Smooth muscle cell (in vitro differentiated cells): ENCODE data around the gene TARS3. TPM values are rescaled to one million over a fixed set of nuclear protein-coding genes. Genes with fewer than 3 reads are reported as not detected.
A peak's percentile ranks its signal among the peaks of the same experiment; 100 is the strongest.
"Not testable (repeated sequence)": the region's sequence is repeated elsewhere in the genome, so short reads cannot be mapped to it uniquely, and the experiment has no call there.

ENCODE experiments used
- DNase-seq: peaks from one replicate; lab custom pipeline; 2025; ENCODE audit not compliant: unreplicated experiment; lab: John Stamatoyannopoulos, UW
- H2AFZ ChIP-seq: fragments of 200-600 bp; sonication (generic); 2 replicates; pipeline ENCODE4 v1.6.0; 2016; ENCODE audit warnings: antibody characterized with exemption, low read depth, mild to moderate bottlenecking
- H3F3A ChIP-seq: fragments of 200-600 bp; sonication (generic); 2 replicates; pipeline ENCODE4 v1.6.0; 2017; ENCODE audit warnings: antibody characterized with exemption, low read depth
- H3K27ac ChIP-seq: fragments of 200-600 bp; sonication (generic); 2 replicates; pipeline ENCODE4 v1.5.1; 2016; ENCODE audit warnings: low read depth, mild to moderate bottlenecking
- H3K27me3 ChIP-seq: fragments of 200-600 bp; sonication (generic); 2 replicates; pipeline ENCODE4 v1.6.1; 2016; ENCODE audit warnings: low read depth, mild to moderate bottlenecking
- H3K36me3 ChIP-seq: fragments of 200-600 bp; sonication (generic); 2 replicates; pipeline ENCODE4 v1.5.1; 2016; ENCODE audit warnings: low read depth
- H3K4me1 ChIP-seq: fragments of 200-600 bp; sonication (generic); 2 replicates; pipeline ENCODE4 v1.5.1; 2016; ENCODE audit warnings: low read depth
- H3K4me2 ChIP-seq: fragments of 200-600 bp; sonication (generic); 2 replicates; pipeline ENCODE4 v1.6.0; 2016; ENCODE audit warnings: mild to moderate bottlenecking
- H3K4me3 ChIP-seq: fragments of 200-600 bp; sonication (generic); 2 replicates; pipeline ENCODE4 v1.5.1; 2016; ENCODE audit warnings: mild to moderate bottlenecking
- H3K79me2 ChIP-seq: fragments of 200-600 bp; sonication (generic); 2 replicates; pipeline ENCODE4 v1.6.0; 2016; ENCODE audit warnings: low read depth, mild to moderate bottlenecking
- H3K9ac ChIP-seq: fragments of 200-600 bp; sonication (generic); 2 replicates; pipeline ENCODE4 v1.6.0; 2016; ENCODE audit warnings: low read depth
- H3K9me3 ChIP-seq: fragments of 200-600 bp; sonication (generic); replicated peaks from 2 replicates; pipeline ENCODE4 v1.5.1; 2016; ENCODE audit warnings: low read depth
- H4K20me1 ChIP-seq: fragments of 200-600 bp; sonication (generic); 2 replicates; pipeline ENCODE4 v1.6.0; 2016; ENCODE audit warnings: low read depth
- WGBS: methylation state at CpG from one replicate; pipeline ENCODE4 v1.1.7; 2016; ENCODE audit warnings: low lambda C conversion rate; 5-methylcytosine and 5-hydroxymethylcytosine counted together
- polyA plus RNA-seq: library from polyadenylated mRNA; unstranded; fragments of >200 nt; fragmentation: Nextera tagmentation; extraction: Ambion mirVana; gene quantifications from 2 replicates; pipeline ENCODE4 v1.2.1, GENCODE V29; 2016
- total RNA-seq: library from RNA; depleted of rRNA; stranded (reverse); fragments of >200 nt; gene quantifications from 2 replicates; pipeline ENCODE4 v1.2.3, GENCODE V29; 2014
- TF ChIP-seq, protein P1 (sequence below): fragments of 200-600 bp; sonication (generic); IDR thresholded peaks from 2 replicates; pipeline ENCODE4 v1.5.1; 2017; ENCODE audit warnings: borderline replicate concordance, mild to moderate bottlenecking, antibody characterized with exemption; ENCODE audit not compliant: insufficient read depth, poor library complexity, severe bottlenecking

The TARS3 gene
- total and polyA plus RNA-seq, 2 experiments from 2014 or later: 20.0 to 23.0 TPM

DNA sequence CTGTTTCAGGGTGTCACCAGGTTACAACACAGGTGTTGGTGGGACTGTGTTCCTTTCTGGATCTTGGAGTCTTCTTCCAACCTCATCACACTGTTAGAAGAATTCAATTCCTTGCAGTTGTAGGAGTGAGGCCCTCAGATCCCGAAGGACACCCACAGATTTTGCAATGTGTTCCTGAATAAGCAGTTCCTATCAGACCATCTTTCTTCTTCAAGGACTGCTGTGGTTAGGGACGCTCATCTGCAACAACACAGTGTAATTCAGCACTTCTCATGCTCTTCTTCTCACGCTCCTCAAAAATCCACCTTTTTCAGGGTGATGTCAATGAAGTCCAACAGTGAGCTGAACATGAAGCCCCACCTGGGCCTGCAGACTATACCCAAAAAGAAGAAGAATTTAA, 90.9 kb downstream of the TARS3 start:
- H3K79me2 ChIP-seq: no peaks in the 10 kb centered on the region
- no peak overlapping the region for H3K4me2 ChIP-seq
- no peaks in the 10 kb centered on the region for H3F3A ChIP-seq
- no peaks in the 10 kb centered on the region for H4K20me1 ChIP-seq
- no peaks in the 10 kb centered on the region for H3K36me3 ChIP-seq
- no peak overlapping the region for H3K9ac ChIP-seq
- 86% methylated on average over 3 of the region's 3 CpGs for WGBS
- H3K27me3 ChIP-seq: no peaks in the 10 kb centered on the region
- H2AFZ ChIP-seq: no peak overlapping the region
- TF ChIP-seq, protein P1, sequence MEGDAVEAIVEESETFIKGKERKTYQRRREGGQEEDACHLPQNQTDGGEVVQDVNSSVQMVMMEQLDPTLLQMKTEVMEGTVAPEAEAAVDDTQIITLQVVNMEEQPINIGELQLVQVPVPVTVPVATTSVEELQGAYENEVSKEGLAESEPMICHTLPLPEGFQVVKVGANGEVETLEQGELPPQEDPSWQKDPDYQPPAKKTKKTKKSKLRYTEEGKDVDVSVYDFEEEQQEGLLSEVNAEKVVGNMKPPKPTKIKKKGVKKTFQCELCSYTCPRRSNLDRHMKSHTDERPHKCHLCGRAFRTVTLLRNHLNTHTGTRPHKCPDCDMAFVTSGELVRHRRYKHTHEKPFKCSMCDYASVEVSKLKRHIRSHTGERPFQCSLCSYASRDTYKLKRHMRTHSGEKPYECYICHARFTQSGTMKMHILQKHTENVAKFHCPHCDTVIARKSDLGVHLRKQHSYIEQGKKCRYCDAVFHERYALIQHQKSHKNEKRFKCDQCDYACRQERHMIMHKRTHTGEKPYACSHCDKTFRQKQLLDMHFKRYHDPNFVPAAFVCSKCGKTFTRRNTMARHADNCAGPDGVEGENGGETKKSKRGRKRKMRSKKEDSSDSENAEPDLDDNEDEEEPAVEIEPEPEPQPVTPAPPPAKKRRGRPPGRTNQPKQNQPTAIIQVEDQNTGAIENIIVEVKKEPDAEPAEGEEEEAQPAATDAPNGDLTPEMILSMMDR: no peak
- DNase-seq: no peak
- H3K4me3 ChIP-seq: no peak overlapping the region
- no peaks in the 10 kb centered on the region for H3K9me3 ChIP-seq
- no peaks in the 10 kb centered on the region for H3K4me1 ChIP-seq
- H3K27ac ChIP-seq: no peak overlapping the region

DNA sequence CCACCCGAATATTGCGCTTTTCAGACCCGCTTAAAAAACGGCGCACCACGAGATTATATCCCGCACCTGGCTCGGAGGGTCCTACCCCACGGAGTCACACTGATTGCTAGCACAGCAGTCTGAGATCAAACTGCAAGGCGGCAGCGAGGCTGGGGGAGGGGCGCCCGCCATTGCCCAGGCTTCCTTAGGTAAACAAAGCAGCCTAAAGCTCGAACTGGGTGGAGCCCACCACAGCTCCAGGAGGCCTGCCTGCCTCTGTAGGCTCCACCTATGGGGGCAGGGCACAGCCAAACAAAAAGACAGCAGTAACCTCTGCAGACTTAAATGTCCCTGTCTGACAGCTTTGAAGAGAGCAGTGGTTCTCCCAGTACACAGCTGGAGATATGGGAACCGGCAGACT, 97.5 kb downstream of the TARS3 start:
- H3K9ac ChIP-seq, H3K4me1 ChIP-seq, H3K4me3 ChIP-seq, H3K27me3 ChIP-seq, H3K27ac ChIP-seq, H3K4me2 ChIP-seq, H4K20me1 ChIP-seq, H2AFZ ChIP-seq, H3K36me3 ChIP-seq, DNase-seq, H3F3A ChIP-seq, H3K9me3 ChIP-seq, H3K79me2 ChIP-seq: not testable (repeated sequence)
- 71% methylated on average over 13 of the region's 15 CpGs for WGBS

DNA sequence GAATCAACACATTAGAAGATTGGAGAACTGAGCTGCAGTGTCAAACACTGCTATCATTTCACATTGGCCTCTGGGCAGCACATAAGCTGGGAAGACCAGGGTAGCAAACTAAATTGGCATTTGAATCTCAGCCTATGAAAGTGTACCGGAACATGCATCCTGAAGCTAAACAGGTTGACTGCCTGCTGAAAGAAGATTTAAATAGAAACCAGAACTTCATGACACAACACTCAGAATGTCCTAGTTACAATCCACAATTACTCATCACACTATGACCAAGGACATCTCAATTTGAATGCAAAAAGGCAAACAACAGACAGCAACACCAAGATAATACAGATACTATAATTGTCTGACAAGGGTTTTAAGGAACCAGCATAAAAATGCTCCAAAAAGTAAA, 98.3 kb downstream of the TARS3 start:
- WGBS: 48% methylated on average over 1 of the region's 1 CpG

DNA sequence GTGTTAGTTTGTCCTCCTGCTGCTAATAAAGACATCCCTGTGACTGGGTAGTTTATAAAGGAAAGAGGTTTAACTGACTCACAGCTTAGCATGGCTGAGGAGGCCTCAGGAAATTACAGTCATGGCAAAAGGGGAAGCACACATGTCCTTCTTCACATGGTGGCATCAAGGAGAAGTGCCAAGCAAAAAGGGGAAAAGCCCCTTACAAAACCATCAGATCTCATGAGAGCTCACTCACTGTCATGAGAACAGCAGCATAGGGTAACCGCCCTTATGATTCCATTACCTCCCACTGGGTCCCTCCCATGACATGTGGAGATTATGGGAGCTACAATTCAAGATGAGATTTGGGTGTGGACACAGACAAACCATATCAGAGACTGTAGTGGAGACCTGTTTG, 99.1 kb downstream of the TARS3 start:
- no peaks in the 10 kb centered on the region for H3K36me3 ChIP-seq
- no peaks in the 10 kb centered on the region for H3K9me3 ChIP-seq
- H3K27me3 ChIP-seq: no peaks in the 10 kb centered on the region
- 100% methylated on average over 1 of the region's 1 CpG for WGBS
- H2AFZ ChIP-seq: no peak overlapping the region
- no peaks in the 10 kb centered on the region for H4K20me1 ChIP-seq
- TF ChIP-seq, protein P1: no peak
- H3K9ac ChIP-seq: no peak overlapping the region
- H3K4me3 ChIP-seq: no peak overlapping the region
- no peak for DNase-seq
- no peaks in the 10 kb centered on the region for H3K79me2 ChIP-seq
- no peak overlapping the region for H3K27ac ChIP-seq
- H3F3A ChIP-seq: no peaks in the 10 kb centered on the region
- H3K4me1 ChIP-seq: no peaks in the 10 kb centered on the region
- H3K4me2 ChIP-seq: no peak overlapping the region

More for the DNA sequence above, 98.3 kb downstream of the TARS3 start:
- DNase-seq: no peak
- H3K79me2 ChIP-seq: no peaks in the 10 kb centered on the region
- no peaks in the 10 kb centered on the region for H4K20me1 ChIP-seq
- H3K27ac ChIP-seq: peak overlapping the region; percentile 3
- H2AFZ ChIP-seq: no peak overlapping the region
- no peaks in the 10 kb centered on the region for H3K36me3 ChIP-seq
- no peak overlapping the region for H3K4me3 ChIP-seq
- TF ChIP-seq, protein P1: no peak
- H3K9ac ChIP-seq: no peak overlapping the region
- H3K4me2 ChIP-seq: peak overlapping the region; percentile 4
- H3F3A ChIP-seq: no peaks in the 10 kb centered on the region
- H3K27me3 ChIP-seq: no peaks in the 10 kb centered on the region
- H3K4me1 ChIP-seq: no peaks in the 10 kb centered on the region
- no peaks in the 10 kb centered on the region for H3K9me3 ChIP-seq
